Epithelial cell of proximal tubule (primary cell): Measurements from ENCODE around the gene DDIT4. TPM values are rescaled to one million over a fixed set of nuclear protein-coding genes. Genes with fewer than 3 reads are reported as not detected.

Experiments used
- DNase-seq: peaks from one replicate; pipeline ENCODE4 v3.0.0-alpha.2; 2011; ENCODE audit warnings: low read depth
- H3K4me3 ChIP-seq: 2 replicates; pipeline ENCODE4 v1.5.1; 2011; ENCODE audit warnings: low read depth, mild to moderate bottlenecking, low read length
- CTCF ChIP-seq: conservative IDR thresholded peaks from 2 replicates; pipeline ENCODE4 v1.5.1; 2012; ENCODE audit warnings: low read depth, mild to moderate bottlenecking, low read length
- total RNA-seq: library from RNA; depleted of rRNA; stranded (reverse); fragments of >200 nt; gene quantifications from 2 replicates; pipeline ENCODE4 v1.2.3, GENCODE V29; 2015

The DDIT4 gene
- total RNA-seq, 1 donor from 2014 or later = 122 TPM

GRCh38 chr10:72316748-72317435, 43.2 kb downstream of the DDIT4 start:
- no peak overlapping the region for H3K4me3 ChIP-seq
- DNase-seq = no peak
- no peak for TF ChIP-seq CTCF

GRCh38 chr10:72318418-72319262, 44.9 kb downstream of the DDIT4 start:
- TF ChIP-seq CTCF = no peak
- peak overlapping the region; percentile 44 for H3K4me3 ChIP-seq
- no peak for DNase-seq

GRCh38 chr10:72319416-72320254, 45.9 kb downstream of the DDIT4 start:
- peak overlapping the region; percentile 44 for H3K4me3 ChIP-seq
- TF ChIP-seq CTCF = no peak
- DNase-seq = no peak

- peak overlapping the region; percentile 8 for H3K4me3 ChIP-seq
- TF ChIP-seq CTCF = no peak
- no peak for DNase-seq
Observed at GRCh38 chr10:72320676-72321247, 47.0 kb downstream of the DDIT4 start.

GRCh38 chr10:72321248-72322029, 47.7 kb downstream of the DDIT4 start:
- no peak for TF ChIP-seq CTCF
- H3K4me3 ChIP-seq = peak overlapping the region; percentile 8
- no peak for DNase-seq

GRCh38 chr10:72322030-72322279, 48.2 kb downstream of the DDIT4 start:
- H3K4me3 ChIP-seq = no peak overlapping the region
- TF ChIP-seq CTCF = no peak
- DNase-seq = no peak
